Endodermal cell (in vitro differentiated cells): ENCODE results near the gene S100A2. TPM values are rescaled to one million over a fixed set of nuclear protein-coding genes. Genes with fewer than 3 reads are reported as not detected.

Experiments used
- DNase-seq: peaks from one replicate; pipeline ENCODE4 v3.0.0-alpha.2; 2017
- H3K27ac ChIP-seq: 2 replicates; pipeline ENCODE4 v1.5.1; 2013; ENCODE audit warnings: mild to moderate bottlenecking, low read depth, low read length, moderate library complexity
- H3K27me3 ChIP-seq: 2 replicates; pipeline ENCODE4 v1.6.1; 2013; ENCODE audit warnings: mild to moderate bottlenecking, low read length, moderate library complexity; ENCODE audit not compliant: insufficient read depth, control insufficient read depth, poor library complexity, severe bottlenecking
- H3K36me3 ChIP-seq: 2 replicates; pipeline ENCODE4 v1.7.0; 2013; ENCODE audit warnings: mild to moderate bottlenecking, low read length, moderate library complexity; ENCODE audit not compliant: control insufficient read depth, insufficient read depth
- H3K4me1 ChIP-seq: one replicate; pipeline ENCODE4 v1.7.0; 2013; ENCODE audit warnings: low read length; ENCODE audit not compliant: control insufficient read depth, insufficient read depth
- H3K4me3 ChIP-seq: 2 replicates; pipeline ENCODE4 v1.5.1; 2013; ENCODE audit warnings: mild to moderate bottlenecking, low read length, moderate library complexity
- H3K9ac ChIP-seq: 2 replicates; pipeline ENCODE4 v1.6.1; 2013; ENCODE audit warnings: mild to moderate bottlenecking, low read length, moderate library complexity; ENCODE audit not compliant: poor library complexity, severe bottlenecking; ENCODE audit errors: extremely low read depth
- H3K9me3 ChIP-seq: 2 replicates; pipeline ENCODE4 v1.6.1; 2013; ENCODE audit warnings: mild to moderate bottlenecking, low read length, moderate library complexity; ENCODE audit not compliant: control insufficient read depth
- H3K27ac Mint-ChIP-seq: 2 replicates; pipeline ENCODE4 v1.8.0; 2020; ENCODE audit warnings: mixed read lengths
- H3K27me3 Mint-ChIP-seq: 2 replicates; pipeline ENCODE4 v1.8.0; 2021; ENCODE audit warnings: mild to moderate bottlenecking, mixed read lengths; ENCODE audit not compliant: insufficient read depth
- H3K36me3 Mint-ChIP-seq: 2 replicates; pipeline ENCODE4 v1.8.0; 2020; ENCODE audit warnings: low read depth, mixed read lengths
- H3K4me1 Mint-ChIP-seq: 2 replicates; pipeline ENCODE4 v1.8.0; 2020; ENCODE audit warnings: mixed read lengths
- H3K4me3 Mint-ChIP-seq: 2 replicates; pipeline ENCODE4 v1.8.0; 2020; ENCODE audit warnings: mild to moderate bottlenecking, moderate library complexity, mixed read lengths
- H3K9me3 Mint-ChIP-seq: 2 replicates; pipeline ENCODE4 v1.8.0; 2020; ENCODE audit warnings: mild to moderate bottlenecking, mixed read lengths
- WGBS, 2 experiments: methylation state at CpG; one replicate each; pipeline versions ENCODE4 v1.1.5 to v1.1.7; 2013; ENCODE audit warnings: missing lambda C conversion rate in 2 of 2, mixed read lengths in 1 of 2; ENCODE audit not compliant: insufficient coverage in 1 of 2, insufficient read length in 1 of 2; 5-methylcytosine and 5-hydroxymethylcytosine counted together
- long read RNA-seq, 4 experiments: library from polyadenylated mRNA in 2 of 4; library from RNA in 1 of 4; library from capped mRNA in 1 of 4; stranded (forward) in 3 of 4; unstranded in 1 of 4; transcript quantifications; one replicate each; pipeline ENCODE4 v2.0.0, GENCODE V29; 2020 to 2021; ENCODE audit warnings: inconsistent platforms in 1 of 4
- polyA plus RNA-seq, 2 experiments: library from polyadenylated mRNA; stranded (reverse); fragments of 50-300 nt; gene quantifications; one replicate each; pipeline ENCODE4 v1.2.3, GENCODE V29; 2013
- total RNA-seq, 2 donors: library from RNA; stranded (reverse); fragmentation: NEBNext Ultra II Directional in 1 of 2; extraction: Animal tissue kit (Norgen Biotek cat#: 25700) in 1 of 2; gene quantifications; 2 replicates in 1 of 2; 3 replicates in 1 of 2; pipeline ENCODE4 v1.2.1, GENCODE V29; 2021
- TF ChIP-seq, protein P1 (sequence below): fragments of 200-600 bp; sonication (generic); conservative IDR thresholded peaks from 2 replicates; pipeline ENCODE4 v1.5.0; 2021; ENCODE audit warnings: antibody characterized with exemption, mild to moderate bottlenecking

Gene S100A2
- total RNA-seq, result 1 to 10 TPM in 1 of 2 donors, under 1 TPM in 1; 0.92 to 3.1 TPM
- not detected for polyA plus RNA-seq (2013, experiment 1 of 2)
- not detected for polyA plus RNA-seq (2013, experiment 2 of 2)
- long read RNA-seq, experiment 1, partial matches to known transcripts, result 0 of 3 reads
- long read RNA-seq, experiment 1, other reads (novel, unspliced or antisense), result 2 of 3 reads
- long read RNA-seq, experiment 2, partial matches to known transcripts, result 0 of 1 reads
- long read RNA-seq, experiment 2, other reads (novel, unspliced or antisense), result 1 of 1 reads
- long read RNA-seq, experiment 3, result 0 reads
- long read RNA-seq, experiment 4, result 0 reads

DNA sequence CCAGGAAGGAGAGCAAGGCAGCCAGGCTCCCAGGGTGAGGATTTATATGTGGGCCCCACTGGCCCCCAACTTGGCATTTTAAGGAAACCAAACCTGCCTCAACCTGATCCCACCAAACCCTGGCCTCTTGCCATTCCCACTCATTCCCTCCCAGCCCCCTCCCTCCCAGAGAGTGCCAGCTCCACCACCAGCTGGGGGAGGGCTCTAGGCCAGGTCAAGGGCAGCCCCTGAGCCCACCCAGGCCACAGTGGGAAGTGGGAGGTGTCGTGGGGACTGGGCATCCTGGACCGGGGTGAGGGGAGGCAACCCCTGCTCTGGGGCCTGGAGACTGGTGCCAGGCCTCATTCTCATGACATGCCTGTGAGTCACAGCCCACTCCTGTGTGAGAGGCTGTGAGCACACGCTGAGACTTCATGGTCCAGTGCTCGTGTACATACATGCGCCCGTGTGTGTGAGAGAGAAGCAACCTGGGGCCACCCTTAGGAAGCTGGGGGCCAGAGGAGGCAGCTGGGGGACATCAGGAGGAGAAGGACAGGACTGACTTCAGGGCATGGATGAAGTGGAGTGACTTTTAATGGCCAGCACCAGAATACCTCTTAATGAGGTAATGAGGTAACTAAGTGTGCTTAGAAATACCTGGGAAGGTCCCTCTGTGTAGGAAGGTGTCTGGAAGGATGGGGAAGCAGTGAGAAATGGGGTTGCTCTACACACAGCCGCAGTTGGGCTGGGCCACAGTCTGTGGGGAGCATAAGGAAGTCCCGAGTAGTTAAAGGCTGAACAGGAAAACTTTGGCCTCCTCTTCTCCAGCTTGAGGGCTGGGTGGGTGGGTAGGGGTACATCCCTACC is at the start of gene S100A2:
S100A2 (minus strand) TSS at position 316 of the 846 bp plus-strand sequence. CDS start 1,967 bp downstream, outside the sequence.
- no peak within 1 kb of the TSS for H3K9ac ChIP-seq
- DNase-seq, result peak; percentile 62
- WGBS, 2 experiments, result 83% methylated on average over 7 to 8 of the region's 8 CpGs
- Mint-ChIP-seq H3K36me3 (no peaks in the 10 kb centered on the region), H3K27me3 (peaks cover under 1% of the 10 kb centered on the region), H3K27ac (peak within 1 kb of the TSS; percentile 90), H3K4me3 (no peak within 1 kb of the TSS), H3K9me3 (no peaks in the 10 kb centered on the region), H3K4me1 (peaks cover 28% of the 10 kb centered on the region)
- H3K4me1 ChIP-seq, result peaks cover 11% of the 10 kb centered on the region
- H3K27ac ChIP-seq, result peak within 1 kb of the TSS; percentile 79
- no peaks in the 10 kb centered on the region for H3K9me3 ChIP-seq
- H3K27me3 ChIP-seq, result no peaks in the 10 kb centered on the region
- H3K4me3 ChIP-seq, result no peak within 1 kb of the TSS
- H3K36me3 ChIP-seq, result no peaks in the 10 kb centered on the region
- TF ChIP-seq, protein P1, sequence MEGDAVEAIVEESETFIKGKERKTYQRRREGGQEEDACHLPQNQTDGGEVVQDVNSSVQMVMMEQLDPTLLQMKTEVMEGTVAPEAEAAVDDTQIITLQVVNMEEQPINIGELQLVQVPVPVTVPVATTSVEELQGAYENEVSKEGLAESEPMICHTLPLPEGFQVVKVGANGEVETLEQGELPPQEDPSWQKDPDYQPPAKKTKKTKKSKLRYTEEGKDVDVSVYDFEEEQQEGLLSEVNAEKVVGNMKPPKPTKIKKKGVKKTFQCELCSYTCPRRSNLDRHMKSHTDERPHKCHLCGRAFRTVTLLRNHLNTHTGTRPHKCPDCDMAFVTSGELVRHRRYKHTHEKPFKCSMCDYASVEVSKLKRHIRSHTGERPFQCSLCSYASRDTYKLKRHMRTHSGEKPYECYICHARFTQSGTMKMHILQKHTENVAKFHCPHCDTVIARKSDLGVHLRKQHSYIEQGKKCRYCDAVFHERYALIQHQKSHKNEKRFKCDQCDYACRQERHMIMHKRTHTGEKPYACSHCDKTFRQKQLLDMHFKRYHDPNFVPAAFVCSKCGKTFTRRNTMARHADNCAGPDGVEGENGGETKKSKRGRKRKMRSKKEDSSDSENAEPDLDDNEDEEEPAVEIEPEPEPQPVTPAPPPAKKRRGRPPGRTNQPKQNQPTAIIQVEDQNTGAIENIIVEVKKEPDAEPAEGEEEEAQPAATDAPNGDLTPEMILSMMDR, result no peak

DNA sequence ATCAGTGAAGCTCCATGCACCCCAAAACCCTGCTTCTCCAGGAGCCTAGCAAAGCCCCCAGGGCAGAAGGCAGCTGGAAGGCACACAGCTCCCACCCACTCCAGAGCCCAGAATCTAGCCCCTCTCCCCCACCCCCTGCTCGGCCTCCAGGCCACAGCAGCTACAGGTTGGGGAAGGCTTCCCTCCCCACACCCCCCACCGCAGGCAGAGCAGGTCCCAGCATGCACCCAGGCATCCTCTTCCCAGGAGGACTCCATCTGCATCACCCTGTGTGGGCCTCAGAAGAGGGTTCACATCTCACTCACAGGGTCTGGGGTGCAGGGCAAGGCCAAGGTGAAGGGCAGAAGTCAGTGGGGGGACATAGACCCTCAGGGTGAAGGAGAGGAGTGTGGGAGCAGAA is 49.8 kb upstream of the S100A2 start:
- H3K4me3 ChIP-seq, result no peak overlapping the region
- Mint-ChIP-seq H3K4me3 (peak overlapping the region; percentile 49), H3K27ac (peak overlapping the region; percentile 92)

DNA sequence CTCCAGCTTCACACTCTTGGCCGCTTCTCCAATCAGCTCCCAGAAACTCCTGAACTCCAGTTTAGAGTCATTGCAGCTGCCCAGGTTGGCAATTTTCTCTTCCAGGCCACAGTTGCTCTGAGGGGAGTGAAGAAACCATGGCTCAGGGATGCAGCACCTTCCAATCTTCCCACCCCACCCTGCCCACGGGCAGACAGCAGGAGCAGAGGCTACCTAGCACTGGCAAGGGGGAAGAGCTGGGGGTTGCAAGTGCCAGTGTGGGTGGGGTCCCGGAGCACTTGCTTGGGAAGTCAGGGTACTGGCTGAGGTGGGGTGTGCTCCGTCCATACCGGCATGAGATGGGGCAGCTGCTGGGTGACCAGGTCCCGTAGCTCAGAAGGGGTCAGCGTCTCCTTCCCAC is 49.3 kb upstream of the S100A2 start:
- H3K9me3 ChIP-seq, result no peaks in the 10 kb centered on the region
- Mint-ChIP-seq H3K36me3 (peaks cover 19% of the 10 kb centered on the region), H3K27me3 (no peaks in the 10 kb centered on the region), H3K4me1 (peaks cover 49% of the 10 kb centered on the region), H3K9me3 (no peaks in the 10 kb centered on the region), H3K27ac (no peak overlapping the region), H3K4me3 (peak overlapping the region; percentile 49)
- TF ChIP-seq, protein P1, result no peak
- H3K4me1 ChIP-seq, result peaks cover 3% of the 10 kb centered on the region
- H3K27me3 ChIP-seq, result no peaks in the 10 kb centered on the region
- 93 to 94% methylated on average over 3 to 7 of the region's 7 CpGs for WGBS, 2 experiments
- DNase-seq, result no peak
- no peak overlapping the region for H3K4me3 ChIP-seq
- no peak overlapping the region for H3K27ac ChIP-seq
- peaks cover 16% of the 10 kb centered on the region for H3K36me3 ChIP-seq
- H3K9ac ChIP-seq, result no peak overlapping the region

More for the DNA sequence above, 49.8 kb upstream of the S100A2 start:
- Histone ChIP-seq H3K36me3 (peaks cover 21% of the 10 kb centered on the region), H3K9ac (no peak overlapping the region), H3K4me1 (peaks cover 1% of the 10 kb centered on the region), H3K27me3 (no peaks in the 10 kb centered on the region), H3K9me3 (no peaks in the 10 kb centered on the region), H3K27ac (no peak overlapping the region)
- Mint-ChIP-seq H3K27me3 (no peaks in the 10 kb centered on the region), H3K36me3 (peaks cover 24% of the 10 kb centered on the region), H3K4me1 (peaks cover 45% of the 10 kb centered on the region), H3K9me3 (no peaks in the 10 kb centered on the region)
- WGBS, 2 experiments, result 100% methylated on average over 2 of the region's 2 CpGs; no CpG with 5 or more reads in 1 of the 2 experiments
- no peak for DNase-seq
- TF ChIP-seq, protein P1, result no peak
